ENCODE results near the gene CRYBG2.

The CRYBG2 gene

DNA sequence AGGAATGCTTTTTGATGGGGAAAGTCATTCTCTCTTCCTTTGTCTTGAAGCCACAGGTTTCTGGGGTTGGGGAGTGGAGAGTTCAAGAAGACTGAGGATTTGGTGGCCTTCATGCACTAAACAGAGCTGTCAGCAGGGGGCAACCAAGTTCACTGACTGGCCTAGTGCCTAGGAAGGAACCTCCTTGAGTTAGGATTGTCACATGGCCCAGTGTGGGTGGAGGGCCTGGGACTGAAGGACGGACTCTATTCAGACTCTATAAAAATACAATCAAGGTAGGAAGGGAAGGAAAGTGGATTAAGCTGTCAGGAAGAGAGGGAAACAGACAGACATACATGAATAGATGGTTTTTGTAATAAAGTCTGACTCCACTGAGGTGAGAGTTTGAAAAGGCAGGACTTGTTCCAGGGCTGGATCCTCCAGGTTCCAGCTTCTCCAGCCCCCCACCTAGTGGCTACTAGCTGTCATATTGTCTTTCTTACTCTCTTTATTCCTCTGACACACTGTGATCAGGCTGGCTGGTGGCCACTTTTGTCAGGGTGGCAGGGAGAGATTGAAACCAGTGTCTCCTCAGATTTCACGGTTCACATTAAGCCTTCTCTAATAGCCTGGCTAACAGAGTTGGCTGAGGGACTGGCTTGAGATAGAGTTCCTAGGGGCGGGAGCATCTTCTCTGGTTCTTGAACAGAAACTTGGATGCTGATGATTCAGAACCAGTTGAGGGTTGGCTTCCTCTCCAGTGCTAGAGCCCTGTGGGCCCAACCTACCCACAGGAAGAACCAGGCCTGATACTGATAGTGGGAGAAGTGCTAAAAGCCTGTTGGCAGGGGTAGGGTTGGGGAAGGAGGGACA is 78.1 kb downstream of the CRYBG2 start:
- ATAC-seq, result peak; percentile 57
- TF ChIP-seq ZFP3 (CRISPR knock-in tag; IDR thresholded peaks at IDR 0.05) (no peak), SNAI2 (CRISPR knock-in tag; IDR thresholded peaks at IDR 0.05) (no peak), ARNTL (CRISPR knock-in tag; IDR thresholded peaks at IDR 0.05; ENCODE audit: borderline replicate concordance, low read depth) (no peak), ZC3H10 (CRISPR knock-in tag; IDR thresholded peaks at IDR 0.05) (no peak), TOX (CRISPR knock-in tag; IDR thresholded peaks at IDR 0.05; ENCODE audit: borderline replicate concordance) (no peak), ZFP30 (CRISPR knock-in tag; IDR thresholded peaks at IDR 0.05) (no peak), ZNF8 (CRISPR knock-in tag; IDR thresholded peaks at IDR 0.05) (no peak), RARB (CRISPR knock-in tag; IDR thresholded peaks at IDR 0.05) (no peak), CREB5 (CRISPR knock-in tag; IDR thresholded peaks at IDR 0.05; ENCODE audit: low read depth) (no peak), BACH2 (CRISPR knock-in tag; IDR thresholded peaks at IDR 0.05; ENCODE audit: borderline replicate concordance) (no peak), ZNF565 (CRISPR knock-in tag; conservative IDR thresholded peaks at IDR 0.05; ENCODE audit: low read depth) (no peak), PATZ1 (CRISPR knock-in tag; IDR thresholded peaks at IDR 0.05; ENCODE audit: borderline replicate concordance) (no peak), CSDC2 (CRISPR knock-in tag; IDR thresholded peaks at IDR 0.05) (no peak), POU6F1 (CRISPR knock-in tag; IDR thresholded peaks at IDR 0.05; ENCODE audit: borderline replicate concordance, low read depth) (no peak), GLIS3 (CRISPR knock-in tag; IDR thresholded peaks at IDR 0.05) (no peak), OSR1 (CRISPR knock-in tag; IDR thresholded peaks at IDR 0.05) (no peak), ISL1 (CRISPR knock-in tag; IDR thresholded peaks at IDR 0.05) (no peak), PPARA (CRISPR knock-in tag; IDR thresholded peaks at IDR 0.05; ENCODE audit: borderline replicate concordance) (no peak)
- TF ChIP-seq, protein P1, sequence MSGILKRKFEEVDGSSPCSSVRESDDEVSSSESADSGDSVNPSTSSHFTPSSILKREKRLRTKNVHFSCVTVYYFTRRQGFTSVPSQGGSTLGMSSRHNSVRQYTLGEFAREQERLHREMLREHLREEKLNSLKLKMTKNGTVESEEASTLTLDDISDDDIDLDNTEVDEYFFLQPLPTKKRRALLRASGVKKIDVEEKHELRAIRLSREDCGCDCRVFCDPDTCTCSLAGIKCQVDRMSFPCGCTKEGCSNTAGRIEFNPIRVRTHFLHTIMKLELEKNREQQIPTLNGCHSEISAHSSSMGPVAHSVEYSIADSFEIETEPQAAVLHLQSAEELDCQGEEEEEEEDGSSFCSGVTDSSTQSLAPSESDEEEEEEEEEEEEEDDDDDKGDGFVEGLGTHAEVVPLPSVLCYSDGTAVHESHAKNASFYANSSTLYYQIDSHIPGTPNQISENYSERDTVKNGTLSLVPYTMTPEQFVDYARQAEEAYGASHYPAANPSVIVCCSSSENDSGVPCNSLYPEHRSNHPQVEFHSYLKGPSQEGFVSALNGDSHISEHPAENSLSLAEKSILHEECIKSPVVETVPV (CRISPR knock-in tag; IDR thresholded peaks at IDR 0.05), result no peak
- TF ChIP-seq, protein P2, sequence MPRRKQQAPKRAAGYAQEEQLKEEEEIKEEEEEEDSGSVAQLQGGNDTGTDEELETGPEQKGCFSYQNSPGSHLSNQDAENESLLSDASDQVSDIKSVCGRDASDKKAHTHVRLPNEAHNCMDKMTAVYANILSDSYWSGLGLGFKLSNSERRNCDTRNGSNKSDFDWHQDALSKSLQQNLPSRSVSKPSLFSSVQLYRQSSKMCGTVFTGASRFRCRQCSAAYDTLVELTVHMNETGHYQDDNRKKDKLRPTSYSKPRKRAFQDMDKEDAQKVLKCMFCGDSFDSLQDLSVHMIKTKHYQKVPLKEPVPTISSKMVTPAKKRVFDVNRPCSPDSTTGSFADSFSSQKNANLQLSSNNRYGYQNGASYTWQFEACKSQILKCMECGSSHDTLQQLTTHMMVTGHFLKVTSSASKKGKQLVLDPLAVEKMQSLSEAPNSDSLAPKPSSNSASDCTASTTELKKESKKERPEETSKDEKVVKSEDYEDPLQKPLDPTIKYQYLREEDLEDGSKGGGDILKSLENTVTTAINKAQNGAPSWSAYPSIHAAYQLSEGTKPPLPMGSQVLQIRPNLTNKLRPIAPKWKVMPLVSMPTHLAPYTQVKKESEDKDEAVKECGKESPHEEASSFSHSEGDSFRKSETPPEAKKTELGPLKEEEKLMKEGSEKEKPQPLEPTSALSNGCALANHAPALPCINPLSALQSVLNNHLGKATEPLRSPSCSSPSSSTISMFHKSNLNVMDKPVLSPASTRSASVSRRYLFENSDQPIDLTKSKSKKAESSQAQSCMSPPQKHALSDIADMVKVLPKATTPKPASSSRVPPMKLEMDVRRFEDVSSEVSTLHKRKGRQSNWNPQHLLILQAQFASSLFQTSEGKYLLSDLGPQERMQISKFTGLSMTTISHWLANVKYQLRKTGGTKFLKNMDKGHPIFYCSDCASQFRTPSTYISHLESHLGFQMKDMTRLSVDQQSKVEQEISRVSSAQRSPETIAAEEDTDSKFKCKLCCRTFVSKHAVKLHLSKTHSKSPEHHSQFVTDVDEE (CRISPR knock-in tag; IDR thresholded peaks at IDR 0.05), result no peak

GRCh38 chr1:26274801-26275425 is 79.0 kb downstream of the CRYBG2 start:
- TF ChIP-seq RARB (CRISPR knock-in tag; IDR thresholded peaks at IDR 0.05) (no peak), ZFP30 (CRISPR knock-in tag; IDR thresholded peaks at IDR 0.05) (no peak), PATZ1 (CRISPR knock-in tag; IDR thresholded peaks at IDR 0.05; ENCODE audit: borderline replicate concordance) (no peak), ESRRG (CRISPR knock-in tag; IDR thresholded peaks at IDR 0.05) (no peak), TCF4 (CRISPR knock-in tag; IDR thresholded peaks at IDR 0.05; ENCODE audit: borderline replicate concordance) (no peak)
- no peak for ATAC-seq

Data from SK-N-SH treated with all-trans-retinoic acid at 6 μM for 48 hours (cell line).